GM11168 (cell line): Measurements from ENCODE around the gene FCRL5.

Experiments
- in situ Hi-C: fragments of 300-500 bp; cut with MboI; formaldehyde crosslinking; loops from one replicate; pipeline ENCODE4 v1.12.0; 2022; ENCODE audit warnings: low sequenced_read_pairs; ENCODE audit not compliant: unreplicated experiment

The FCRL5 gene

DNA sequence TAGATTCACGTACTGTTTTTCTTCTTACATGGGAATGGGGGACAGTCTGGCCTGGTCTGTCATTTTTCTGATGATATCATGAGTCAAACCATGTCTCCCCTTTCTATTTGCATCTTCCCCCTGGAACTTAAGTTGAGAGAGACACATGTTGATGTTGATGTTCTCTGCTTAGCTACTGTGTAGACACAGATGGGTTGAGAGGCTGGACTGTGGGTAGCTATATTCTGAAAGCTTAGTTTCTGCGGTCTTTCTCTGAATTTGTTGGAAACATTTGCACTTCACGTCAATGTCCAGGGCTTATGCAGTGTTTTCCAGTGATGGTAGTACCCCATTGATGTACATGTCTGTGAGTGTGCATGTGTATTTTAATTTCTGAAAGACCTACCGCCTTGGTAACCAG, 58.2 kb downstream of the FCRL5 start:
- in situ Hi-C loops: loop anchor here (10.0 kb wide), 1 partner anchor 319 kb away; no protein-coding TSS in a partner anchor

DNA sequence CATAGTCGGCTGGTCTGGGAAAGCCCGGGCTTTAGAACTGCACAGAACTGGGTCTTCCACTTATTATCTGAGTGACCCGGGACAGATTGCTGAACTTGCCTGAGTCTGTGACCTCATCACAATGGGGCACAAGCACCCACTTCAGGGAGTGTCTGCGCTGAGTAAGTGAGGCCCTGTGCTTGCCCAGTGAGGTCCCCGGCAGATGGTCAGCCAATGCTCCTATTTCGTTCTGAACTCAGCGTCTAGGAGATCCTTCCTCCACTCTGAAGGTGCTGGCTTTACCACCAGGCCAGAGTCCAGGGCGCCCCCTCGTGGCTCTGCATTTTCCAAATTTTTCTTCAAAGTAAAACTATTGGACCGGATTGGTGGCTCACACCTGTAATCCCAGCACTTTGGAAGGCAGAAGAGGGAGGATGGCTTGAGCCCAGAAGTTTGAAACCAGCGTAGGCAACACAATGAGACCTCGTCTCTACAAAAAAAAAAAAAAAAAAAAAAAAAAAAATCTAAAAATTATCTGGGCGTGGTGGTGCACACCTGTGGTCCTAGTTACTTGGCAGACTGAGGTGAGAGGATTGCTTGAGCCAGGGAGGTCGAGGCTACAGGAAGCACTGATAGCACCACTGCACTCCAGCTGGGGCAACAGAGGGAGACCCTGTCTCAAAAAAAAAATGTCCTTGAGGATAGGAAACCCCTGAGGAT, 61.7 kb downstream of the FCRL5 start:
- in situ Hi-C loops: loop anchor here (10.0 kb wide), 1 partner anchor 316 kb away; no protein-coding TSS in a partner anchor

DNA sequence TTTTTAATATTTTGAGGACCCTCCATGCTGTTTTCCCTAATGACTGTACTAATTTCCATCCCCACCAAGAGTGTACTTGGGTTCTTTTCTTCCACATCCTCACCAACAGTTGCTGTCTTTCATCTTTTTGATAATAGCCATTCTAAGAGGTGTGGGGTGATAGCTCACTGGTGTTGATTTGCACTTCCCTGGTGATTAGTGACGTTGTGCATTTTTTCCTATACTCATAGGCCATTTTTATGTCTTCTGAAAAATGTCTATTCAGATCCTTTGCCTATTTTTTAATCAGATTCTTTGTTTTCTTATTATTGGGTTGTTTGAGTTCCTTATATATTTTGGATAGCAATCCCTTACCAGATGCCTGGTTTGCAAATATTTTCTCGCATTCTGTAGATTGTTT, 64.2 kb downstream of the FCRL5 start:
- in situ Hi-C loops: loop anchor here (5.0 kb wide), 1 partner anchor 111 kb away; no protein-coding TSS in a partner anchor

DNA sequence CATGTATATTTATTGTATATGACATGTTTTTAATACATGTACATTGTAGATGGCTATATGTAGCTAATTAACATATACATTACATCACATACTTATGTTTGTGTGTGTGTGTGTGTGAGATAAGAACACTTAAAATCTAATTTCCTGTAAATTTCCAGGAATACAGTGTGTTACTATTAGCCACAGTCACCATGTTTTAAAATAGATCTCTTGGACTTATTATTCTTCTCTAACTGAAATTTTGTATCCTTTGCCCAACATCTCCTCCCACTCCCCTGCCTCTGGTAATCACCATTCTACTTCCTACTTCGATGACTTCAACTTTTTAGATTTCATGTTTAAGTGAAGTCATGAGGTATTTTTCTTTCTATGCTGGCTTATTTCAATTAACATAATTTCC, 64.8 kb downstream of the FCRL5 start:
- in situ Hi-C loops: loop anchor here (5.0 kb wide), 1 partner anchor 110 kb away; no protein-coding TSS in a partner anchor

DNA sequence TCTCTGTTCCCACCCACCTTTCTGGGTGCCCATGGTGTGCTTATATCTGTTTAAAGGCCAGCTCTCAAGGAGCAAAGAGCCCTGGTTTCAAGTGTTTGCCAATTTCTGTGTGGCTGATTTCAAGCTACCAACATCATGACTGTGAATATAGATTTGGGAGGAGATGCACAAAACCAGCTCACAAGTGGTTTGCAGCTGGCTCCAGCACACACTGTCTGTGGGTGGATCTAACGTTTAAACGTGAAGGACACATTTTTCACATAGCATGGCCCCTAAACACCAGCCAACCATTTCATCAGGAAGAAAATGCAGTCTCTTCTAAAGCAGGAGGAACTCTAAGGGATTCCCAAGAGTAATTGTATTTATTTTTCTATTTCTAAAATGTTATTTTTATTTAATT, 65.2 kb downstream of the FCRL5 start:
- in situ Hi-C loops: loop anchor here (5.0 kb wide), 1 partner anchor 110 kb away; no protein-coding TSS in a partner anchor

DNA sequence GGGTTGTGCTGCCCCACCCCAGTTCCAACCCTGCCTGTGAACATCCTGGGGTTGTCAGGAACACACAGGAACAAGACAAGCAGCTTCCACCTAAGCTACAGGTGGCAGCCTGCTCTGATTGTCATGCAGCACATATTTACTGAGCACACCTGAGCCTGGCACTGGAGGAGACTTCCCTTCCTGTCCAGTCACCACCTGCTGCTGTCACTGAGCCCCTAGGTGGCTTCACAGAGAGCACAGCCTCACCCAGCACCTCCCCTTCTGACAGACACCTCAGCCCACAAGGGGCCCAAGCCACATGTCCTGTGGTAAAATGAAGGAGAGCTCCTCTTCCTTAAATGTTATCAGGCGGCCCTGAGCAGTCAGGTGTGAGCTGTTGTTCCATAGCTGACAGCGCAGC, 65.9 kb downstream of the FCRL5 start:
- in situ Hi-C loops: loop anchor here (5.0 kb wide), 1 partner anchor 109 kb away; no protein-coding TSS in a partner anchor

DNA sequence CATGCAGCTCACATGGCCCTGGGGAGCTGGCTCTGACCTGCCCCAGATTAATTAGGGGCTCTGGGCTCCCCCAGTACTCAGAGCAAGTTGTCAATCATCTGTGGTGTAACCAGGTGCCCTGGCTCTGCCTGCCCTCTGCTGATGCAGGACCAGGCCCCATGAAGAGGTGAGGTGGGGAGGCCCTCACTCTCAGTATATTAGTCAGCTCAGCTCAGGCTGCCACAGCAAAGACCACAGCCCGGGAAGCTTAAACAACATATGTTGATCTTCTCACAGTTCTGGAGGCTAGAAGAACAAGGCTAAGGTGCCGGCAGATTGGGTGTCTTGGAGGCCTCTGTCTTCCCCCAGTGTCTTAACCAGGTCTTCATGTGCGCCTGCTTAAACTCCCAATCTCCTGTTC, 66.5 kb downstream of the FCRL5 start:
- in situ Hi-C loops: loop anchor here (5.0 kb wide), 1 partner anchor 108 kb away; no protein-coding TSS in a partner anchor

DNA sequence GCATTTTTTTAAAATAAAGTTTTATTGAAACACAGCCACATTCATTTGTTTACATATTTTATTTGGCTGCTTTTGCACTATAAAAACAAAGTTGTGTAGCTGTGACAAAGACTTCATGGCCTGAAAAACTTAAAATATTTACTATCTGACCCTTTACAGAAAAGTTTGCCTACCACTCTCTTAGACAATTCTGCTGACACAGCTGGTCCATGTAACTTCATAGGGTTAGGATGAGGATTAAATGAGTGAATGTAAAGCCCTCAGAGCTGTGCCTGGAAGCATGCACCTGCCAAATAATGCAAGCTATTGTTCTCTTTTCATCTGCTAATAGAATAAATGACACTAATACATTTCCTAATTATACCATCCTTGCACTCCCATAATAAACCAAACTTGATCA, 67.7 kb downstream of the FCRL5 start:
- in situ Hi-C loops: no loop called here

DNA sequence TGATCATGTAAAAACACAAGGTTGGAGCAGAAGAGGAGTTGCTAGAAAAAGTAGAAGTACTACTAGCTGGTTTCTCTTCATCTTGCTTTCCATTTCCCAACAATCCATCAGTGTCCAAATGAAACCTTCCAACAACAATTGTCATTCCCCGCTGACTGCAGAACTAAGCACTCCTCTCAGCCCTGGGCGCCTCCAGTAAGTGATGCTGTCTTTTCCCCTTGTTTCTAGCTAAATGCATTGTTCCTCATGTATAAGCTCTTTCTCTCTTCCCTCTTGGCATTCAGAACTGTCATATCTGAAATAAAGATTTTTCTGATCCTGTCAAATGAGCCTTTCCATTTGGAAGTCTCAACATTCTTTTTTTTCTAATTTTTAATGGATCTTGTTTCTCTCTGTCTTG, 68.7 kb downstream of the FCRL5 start:
- in situ Hi-C loops: no loop called here

DNA sequence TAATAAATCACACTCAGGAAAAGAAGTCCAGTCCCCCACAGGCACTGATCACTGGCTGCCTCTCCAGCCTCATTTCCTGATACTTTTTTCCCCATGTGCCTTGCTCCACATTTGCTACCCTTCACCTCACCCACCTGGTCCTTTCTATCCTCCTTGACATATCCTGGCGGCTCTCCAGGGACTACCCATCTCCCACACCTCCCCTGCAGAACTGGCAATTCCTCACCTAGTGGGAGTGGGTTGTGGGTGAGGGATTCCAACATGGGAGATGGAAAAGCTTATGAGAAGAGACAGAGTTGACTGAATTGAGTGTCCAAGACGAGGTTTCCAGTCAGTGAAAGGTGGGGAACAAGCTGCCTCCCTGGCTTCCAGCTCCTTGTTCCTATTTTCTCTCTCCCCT, 69.6 kb downstream of the FCRL5 start:
- in situ Hi-C loops: no loop called here

DNA sequence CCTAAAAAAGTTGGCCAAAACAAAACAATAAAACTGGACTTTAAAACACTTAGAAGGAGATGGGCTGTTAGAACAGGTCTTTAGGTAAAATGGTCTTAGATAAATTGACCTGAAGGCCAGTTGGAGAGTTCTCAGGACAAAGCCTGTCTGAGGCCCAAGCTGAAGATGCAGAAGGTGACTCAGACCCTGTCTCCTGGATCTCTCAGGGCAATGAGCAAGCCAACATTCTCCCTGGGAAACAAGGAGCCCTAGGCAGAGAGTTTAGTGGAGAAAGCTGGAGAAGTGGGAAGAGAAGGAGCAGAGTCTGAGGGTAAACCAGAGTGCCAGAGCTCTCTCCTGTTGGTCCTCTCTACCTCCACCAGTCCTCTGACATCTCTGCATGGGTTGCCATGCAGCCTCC, 70.1 kb downstream of the FCRL5 start:
- in situ Hi-C loops: no loop called here

DNA sequence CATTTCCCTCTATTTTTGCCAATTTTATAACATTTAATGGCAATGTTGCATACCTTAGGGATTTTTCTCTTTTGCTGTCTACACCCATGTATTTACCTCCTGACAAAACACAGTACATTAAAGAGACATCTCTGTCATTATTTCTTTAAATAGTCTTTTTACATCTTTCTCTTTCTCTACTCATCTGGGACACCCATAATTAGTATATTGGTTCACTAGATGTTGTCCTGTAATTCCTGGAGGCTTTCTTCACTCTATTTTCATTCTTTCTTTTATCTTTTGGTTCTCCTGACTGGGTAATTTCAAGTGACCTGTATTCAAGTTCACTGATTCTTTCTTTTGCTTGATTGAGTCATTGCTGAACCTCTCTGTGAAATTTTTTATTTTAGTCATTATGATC, 74.3 kb downstream of the FCRL5 start:
- in situ Hi-C loops: loop anchor here (5.0 kb wide), 1 partner anchor 61 kb away; no protein-coding TSS in a partner anchor

DNA sequence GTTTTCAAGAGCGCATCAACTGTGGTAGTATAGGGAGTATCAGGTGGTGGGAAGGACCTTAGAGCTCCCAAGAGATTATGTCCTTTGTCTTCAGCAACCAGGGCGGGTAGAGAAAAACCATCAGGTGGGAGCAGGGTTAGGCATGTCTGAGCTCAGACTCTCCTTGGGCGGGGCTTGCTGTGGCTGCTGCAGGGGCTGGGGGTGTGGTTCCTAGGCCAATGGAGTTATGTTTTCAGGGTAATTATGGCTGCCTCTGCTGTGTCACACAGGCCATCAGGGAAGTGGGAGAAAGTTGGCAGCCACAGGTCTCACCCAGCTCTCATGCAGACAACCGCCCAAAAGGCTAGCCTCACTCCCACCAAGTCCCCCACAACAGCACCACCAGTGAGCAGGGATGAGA, 74.9 kb downstream of the FCRL5 start:
- in situ Hi-C loops: loop anchor here (5.0 kb wide), 1 partner anchor 60 kb away; no protein-coding TSS in a partner anchor

DNA sequence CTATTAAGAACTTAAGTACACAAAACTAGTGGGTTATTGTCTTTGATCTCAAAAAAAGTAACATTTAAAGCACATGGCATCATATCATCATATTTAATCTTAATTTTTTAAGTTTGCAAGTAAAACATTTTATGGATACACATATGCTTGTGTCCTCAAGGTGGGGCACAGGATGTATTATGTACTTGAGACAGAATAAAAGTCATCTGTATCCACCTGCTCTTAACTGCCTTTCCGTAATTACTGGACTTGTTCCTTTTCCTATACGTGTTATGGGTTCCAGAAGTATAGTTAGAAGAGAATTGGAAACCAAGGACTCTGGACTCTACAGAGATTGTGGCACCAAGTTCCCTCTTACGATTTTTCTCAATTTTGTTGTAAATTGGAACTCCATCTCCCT, 79.4 kb downstream of the FCRL5 start:
- in situ Hi-C loops: no loop called here

DNA sequence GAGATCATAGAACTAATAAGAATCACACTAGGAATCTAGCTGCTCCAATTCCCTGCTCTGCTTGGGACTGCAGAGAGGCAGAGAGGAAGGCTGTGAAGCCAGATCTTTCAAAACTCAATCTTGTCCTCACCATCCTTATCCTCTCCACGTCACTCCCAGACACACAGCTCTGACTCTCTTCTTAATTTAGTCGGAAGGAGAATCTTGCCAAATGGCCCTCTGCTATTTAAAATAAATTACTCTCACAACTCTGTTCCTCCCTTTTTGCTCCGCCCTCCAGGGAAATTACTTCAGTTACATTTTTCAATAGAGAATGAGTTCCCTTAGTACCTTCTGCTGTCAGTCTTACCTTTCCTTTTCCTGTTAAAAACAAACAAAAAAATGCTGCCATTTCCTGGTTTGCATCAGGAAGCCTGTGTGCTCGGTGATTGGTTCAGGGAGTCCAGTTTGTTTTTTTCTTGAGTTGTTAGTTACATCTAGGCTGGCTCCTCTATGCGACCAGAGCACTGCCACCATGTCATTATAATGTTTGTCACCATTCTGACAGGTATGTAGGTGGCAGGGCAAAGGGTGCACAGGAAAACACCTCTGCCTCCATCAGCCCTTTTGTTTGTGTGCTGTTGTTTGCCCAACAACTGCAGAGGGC, 80.1 kb downstream of the FCRL5 start:
- in situ Hi-C loops: no loop called here

DNA sequence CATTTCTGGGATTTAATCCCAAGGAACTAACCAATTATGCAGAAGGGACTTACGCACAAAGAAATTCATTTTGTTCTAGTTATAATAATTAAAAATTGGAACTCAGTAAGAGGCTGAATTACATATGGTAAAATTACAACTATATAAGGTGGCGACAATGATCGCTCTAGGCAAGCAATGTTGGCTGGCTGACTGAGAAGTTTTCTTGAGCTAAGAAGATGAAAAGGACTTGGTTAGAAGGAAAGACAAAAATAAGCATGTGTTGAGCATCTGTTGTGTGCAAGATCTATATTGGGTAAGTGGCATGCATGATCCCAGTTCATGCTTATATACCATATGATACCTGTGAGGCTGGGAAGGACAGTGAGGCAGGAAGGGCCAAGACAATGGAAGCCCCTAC, 80.8 kb downstream of the FCRL5 start:
- in situ Hi-C loops: no loop called here

DNA sequence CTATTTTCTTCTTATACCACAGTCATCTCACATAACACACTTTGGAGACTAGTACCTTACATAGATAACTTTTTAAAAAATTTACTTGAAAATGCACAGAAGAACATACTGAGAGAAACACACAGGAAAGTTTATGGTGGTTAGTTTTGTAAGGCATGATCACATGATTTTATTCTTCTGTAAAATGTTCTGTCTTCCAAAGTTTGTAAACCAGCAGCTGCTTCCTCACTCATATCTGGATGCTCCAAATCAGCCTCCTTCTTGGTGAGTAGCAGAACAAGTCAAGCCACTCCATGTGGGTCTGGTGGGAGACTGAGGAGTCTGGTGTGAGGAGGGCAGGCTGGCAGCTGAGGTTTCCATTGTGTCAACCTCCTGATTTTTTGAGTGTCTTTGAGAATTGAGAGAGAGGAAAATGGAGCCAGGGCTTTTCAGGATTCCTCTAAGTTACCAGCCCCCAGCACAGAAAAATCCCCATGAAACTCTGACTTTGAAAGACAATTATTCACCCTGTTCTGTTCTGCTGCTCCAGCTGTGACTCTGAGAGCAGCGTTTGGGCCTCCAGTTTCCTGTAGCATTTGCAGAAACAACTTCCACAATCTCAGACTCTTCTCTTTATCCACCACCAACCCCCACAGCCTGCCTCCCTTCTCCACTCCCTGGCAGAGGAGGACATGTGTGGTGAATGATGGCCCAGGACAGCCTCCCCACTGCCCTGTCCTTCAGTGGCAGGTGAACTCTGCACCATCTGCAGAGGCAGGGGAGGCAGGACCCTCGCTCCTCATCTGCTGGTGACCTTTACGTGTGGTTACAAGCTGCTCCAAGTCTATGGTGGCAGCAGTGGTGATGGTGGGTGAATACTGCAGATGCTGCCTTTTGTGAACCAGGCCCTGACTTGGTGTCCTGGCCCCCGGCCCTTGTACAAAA, 82.3 kb downstream of the FCRL5 start:
- in situ Hi-C loops: no loop called here

DNA sequence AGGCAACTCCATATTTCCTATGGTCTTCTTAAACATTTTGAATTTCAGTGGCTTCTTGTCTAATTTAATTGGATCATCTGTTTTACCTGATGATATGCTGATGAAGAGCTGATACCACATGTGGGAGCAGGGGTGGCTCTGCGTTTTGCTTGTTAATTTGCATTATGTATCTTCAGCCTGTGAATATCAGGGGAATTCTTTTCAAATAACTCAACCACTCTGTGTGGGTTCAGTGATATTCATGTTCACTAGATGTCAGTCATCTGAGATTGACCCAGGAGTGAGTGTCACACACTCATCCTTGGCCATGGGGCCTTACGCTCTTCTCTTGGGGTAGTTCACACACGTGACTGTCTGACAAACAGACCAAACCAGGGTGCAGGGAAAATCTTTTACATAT, 83.0 kb downstream of the FCRL5 start:
- in situ Hi-C loops: no loop called here

DNA sequence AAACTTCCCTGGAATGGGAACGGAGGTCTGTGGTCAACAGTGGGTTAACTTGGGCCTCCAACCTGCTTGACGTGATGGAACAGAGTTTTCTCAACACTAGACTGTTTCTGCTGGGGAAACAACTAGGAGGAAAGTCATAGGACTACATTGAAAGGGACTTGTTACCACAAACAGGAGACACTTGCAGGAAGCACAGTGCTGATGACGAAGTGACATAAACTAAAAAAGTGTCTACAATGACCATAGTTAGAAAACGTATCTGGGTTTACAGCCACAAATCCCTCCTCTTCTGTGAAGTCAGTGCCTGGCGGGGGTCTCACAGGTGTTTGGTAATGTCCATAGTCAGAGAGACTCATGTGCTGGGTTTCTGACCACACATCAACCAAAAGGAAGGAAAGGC, 86.3 kb downstream of the FCRL5 start:
- in situ Hi-C loops: no loop called here
